ENCODE measurements around the gene AMBRA1. TPM values are rescaled to one million over a fixed set of nuclear protein-coding genes. Genes with fewer than 3 reads are reported as not detected.
A peak's percentile ranks its signal among the peaks of the same experiment; 100 is the strongest.

AMBRA1 gene
- total RNA-seq, 1 donor from 2014 or later = 45.8 TPM

DNA sequence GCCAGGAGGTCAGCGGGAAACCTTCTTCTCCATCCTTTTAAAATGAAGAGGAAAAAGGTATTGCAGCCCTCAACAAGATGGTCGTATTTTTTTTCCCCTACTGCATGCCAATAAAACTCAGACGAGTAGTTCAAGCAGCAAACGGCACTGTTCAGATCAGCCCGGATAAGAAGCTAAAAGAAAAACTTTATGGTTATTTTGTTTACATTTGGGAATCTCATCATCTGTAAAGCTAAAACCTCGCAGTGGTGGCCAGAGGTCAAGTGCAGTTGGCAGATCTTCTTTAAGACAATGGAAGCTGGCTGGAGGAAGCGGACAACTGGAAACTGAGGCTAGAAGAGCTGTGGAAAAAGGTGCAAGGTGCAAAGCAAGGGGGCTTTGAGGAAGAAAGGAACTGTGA is 171.2 kb downstream of the AMBRA1 start:
- Mint-ChIP-seq H3K27ac (ENCODE audit: unreplicated experiment) (peak overlapping the region; percentile 79), H3K4me3 (no peak overlapping the region), H3K27me3 (ENCODE audit: low read depth) (no peaks in the 10 kb centered on the region), H3K4me1 (peaks cover 16% of the 10 kb centered on the region), H3K36me3 (ENCODE audit: low read depth) (peaks cover 10% of the 10 kb centered on the region), H3K9me3 (no peaks in the 10 kb centered on the region)
- DNase-seq (ENCODE audit: low read depth, low spot score) = no peak
- TF ChIP-seq, protein P1, sequence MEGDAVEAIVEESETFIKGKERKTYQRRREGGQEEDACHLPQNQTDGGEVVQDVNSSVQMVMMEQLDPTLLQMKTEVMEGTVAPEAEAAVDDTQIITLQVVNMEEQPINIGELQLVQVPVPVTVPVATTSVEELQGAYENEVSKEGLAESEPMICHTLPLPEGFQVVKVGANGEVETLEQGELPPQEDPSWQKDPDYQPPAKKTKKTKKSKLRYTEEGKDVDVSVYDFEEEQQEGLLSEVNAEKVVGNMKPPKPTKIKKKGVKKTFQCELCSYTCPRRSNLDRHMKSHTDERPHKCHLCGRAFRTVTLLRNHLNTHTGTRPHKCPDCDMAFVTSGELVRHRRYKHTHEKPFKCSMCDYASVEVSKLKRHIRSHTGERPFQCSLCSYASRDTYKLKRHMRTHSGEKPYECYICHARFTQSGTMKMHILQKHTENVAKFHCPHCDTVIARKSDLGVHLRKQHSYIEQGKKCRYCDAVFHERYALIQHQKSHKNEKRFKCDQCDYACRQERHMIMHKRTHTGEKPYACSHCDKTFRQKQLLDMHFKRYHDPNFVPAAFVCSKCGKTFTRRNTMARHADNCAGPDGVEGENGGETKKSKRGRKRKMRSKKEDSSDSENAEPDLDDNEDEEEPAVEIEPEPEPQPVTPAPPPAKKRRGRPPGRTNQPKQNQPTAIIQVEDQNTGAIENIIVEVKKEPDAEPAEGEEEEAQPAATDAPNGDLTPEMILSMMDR (conservative IDR thresholded peaks at IDR 0.05) = no peak

DNA sequence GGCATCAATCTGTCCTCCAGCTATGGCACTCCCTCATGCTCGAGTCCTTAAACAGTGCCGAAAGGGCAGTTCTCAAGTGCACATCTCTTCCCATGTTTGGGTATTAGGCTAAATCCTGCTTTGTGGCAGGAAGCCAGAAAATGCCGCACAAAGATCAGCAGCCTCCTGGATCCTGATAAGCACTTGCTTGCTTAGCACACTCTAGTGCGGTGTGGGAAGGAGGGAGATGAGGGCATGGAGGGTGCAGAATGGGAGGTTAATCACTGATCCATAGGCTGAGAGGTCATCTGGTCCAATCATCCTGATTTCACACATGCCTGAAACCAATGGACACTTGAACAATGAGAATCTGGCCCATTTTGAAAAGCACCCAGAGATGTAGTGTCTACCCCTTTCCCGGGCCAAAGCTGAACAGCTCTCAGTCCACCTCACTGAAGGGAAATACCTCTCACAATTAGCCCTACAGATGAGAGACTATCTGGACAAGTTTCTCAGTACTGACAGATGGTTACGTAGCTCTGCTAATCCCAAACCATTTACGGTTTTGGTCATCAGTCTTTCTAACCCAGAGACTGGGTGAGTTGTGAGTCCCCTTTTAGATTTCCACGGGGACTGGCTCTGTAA is 172.5 kb downstream of the AMBRA1 start:
- DNase-seq (ENCODE audit: low read depth, low spot score) = no peak
- peaks cover 10% of the 10 kb centered on the region for H3K36me3 Mint-ChIP-seq (ENCODE audit: low read depth)
- H3K4me3 Mint-ChIP-seq = no peak overlapping the region
- H3K9me3 Mint-ChIP-seq = no peaks in the 10 kb centered on the region
- no peaks in the 10 kb centered on the region for H3K27me3 Mint-ChIP-seq (ENCODE audit: low read depth)
- TF ChIP-seq, protein P1 (conservative IDR thresholded peaks at IDR 0.05) = no peak
- H3K27ac Mint-ChIP-seq (ENCODE audit: unreplicated experiment) = no peak overlapping the region
- H3K4me1 Mint-ChIP-seq = peaks cover 16% of the 10 kb centered on the region

DNA sequence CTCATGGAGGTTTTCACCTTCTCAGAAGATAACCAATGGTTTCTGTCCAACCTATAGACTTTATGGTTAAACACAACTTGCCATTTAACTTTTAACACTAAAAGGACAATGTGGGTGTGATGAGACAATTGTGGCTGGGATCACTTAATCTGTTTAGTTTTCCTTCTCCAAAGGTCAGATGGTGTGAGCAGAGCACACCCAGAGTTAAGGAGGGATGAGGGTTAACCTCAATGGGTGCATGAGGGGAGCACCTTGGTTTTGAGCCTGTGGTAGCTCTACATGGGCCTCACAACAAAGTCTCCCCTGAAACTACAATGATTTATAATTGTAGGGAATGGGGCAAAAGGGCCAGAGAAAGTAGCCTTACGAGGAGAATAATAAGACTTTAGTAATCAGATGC is 173.3 kb downstream of the AMBRA1 start:
- Mint-ChIP-seq H3K9me3 (no peaks in the 10 kb centered on the region), H3K27me3 (ENCODE audit: low read depth) (no peaks in the 10 kb centered on the region), H3K4me1 (peaks cover 16% of the 10 kb centered on the region), H3K27ac (ENCODE audit: unreplicated experiment) (no peak overlapping the region), H3K4me3 (no peak overlapping the region), H3K36me3 (ENCODE audit: low read depth) (peaks cover 14% of the 10 kb centered on the region)
- TF ChIP-seq, protein P1 (conservative IDR thresholded peaks at IDR 0.05) = no peak
- DNase-seq (ENCODE audit: low read depth, low spot score) = no peak

DNA sequence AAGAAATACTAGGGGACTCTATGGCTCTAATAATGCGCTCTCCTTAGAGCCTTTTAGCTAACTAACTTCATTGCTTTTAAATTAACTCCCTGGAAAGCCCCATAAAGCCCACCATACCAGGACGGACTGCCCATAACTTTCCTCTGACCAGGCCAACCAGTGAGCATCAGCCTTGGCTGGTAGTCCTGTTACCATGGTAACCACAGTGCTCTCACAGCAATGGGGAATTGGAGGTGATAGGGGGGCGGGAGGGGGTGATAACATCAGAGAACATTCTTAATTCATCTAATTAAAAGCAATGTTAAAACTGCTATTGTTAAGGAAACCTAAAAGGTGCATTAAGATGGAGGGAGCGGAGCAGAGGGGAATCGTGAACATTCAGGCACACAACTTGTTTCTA is 175.1 kb downstream of the AMBRA1 start:
- H3K27me3 Mint-ChIP-seq (ENCODE audit: low read depth) = no peaks in the 10 kb centered on the region
- H3K9me3 Mint-ChIP-seq = no peaks in the 10 kb centered on the region
- H3K27ac Mint-ChIP-seq (ENCODE audit: unreplicated experiment) = no peak overlapping the region
- no peak overlapping the region for H3K4me3 Mint-ChIP-seq
- TF ChIP-seq, protein P1 (conservative IDR thresholded peaks at IDR 0.05) = no peak
- no peak for DNase-seq (ENCODE audit: low read depth, low spot score)
- H3K36me3 Mint-ChIP-seq (ENCODE audit: low read depth) = peaks cover 14% of the 10 kb centered on the region
- H3K4me1 Mint-ChIP-seq = peaks cover 16% of the 10 kb centered on the region

DNA sequence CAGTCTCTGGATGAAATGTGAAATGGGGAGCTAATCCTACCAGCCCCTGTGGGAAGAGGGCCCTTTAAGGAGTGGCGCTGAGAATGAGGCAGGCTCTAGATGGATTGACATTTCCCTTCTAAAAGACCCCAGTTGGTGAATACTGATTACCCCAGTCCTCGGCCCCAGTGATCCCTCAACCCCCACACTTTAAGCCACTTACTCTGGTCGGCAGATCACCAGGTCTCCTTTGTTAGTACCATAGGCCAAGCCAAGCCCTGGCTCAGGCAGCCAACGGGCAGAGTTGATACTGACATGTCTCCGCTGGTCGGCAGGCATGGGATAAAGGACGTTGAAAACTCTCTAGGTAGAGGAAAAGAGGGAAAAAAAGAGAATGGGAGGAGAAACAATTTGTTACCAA is 176.1 kb downstream of the AMBRA1 start:
- Mint-ChIP-seq H3K27me3 (ENCODE audit: low read depth) (no peaks in the 10 kb centered on the region), H3K27ac (ENCODE audit: unreplicated experiment) (peak overlapping the region; percentile 53), H3K36me3 (ENCODE audit: low read depth) (peaks cover 12% of the 10 kb centered on the region), H3K4me1 (peaks cover 13% of the 10 kb centered on the region), H3K4me3 (no peak overlapping the region), H3K9me3 (no peaks in the 10 kb centered on the region)
- TF ChIP-seq, protein P1 (conservative IDR thresholded peaks at IDR 0.05) = no peak
- no peak for DNase-seq (ENCODE audit: low read depth, low spot score)

Data from neural crest cell (in vitro differentiated cells).